GM12891 (cell line): ENCODE measurements around the gene COL6A3.

Source experiments
- POLR2A ChIP-seq: IDR thresholded peaks from 2 replicates; pipeline ENCODE4 v1.6.1; 2011; ENCODE audit warnings: low read depth, low read length, control low read depth
- POU2F2 ChIP-seq: IDR thresholded peaks from 2 replicates; pipeline ENCODE4 v1.6.1; 2011; ENCODE audit warnings: low read depth, mild to moderate bottlenecking, control low read depth, low read length, moderate library complexity

DNA sequence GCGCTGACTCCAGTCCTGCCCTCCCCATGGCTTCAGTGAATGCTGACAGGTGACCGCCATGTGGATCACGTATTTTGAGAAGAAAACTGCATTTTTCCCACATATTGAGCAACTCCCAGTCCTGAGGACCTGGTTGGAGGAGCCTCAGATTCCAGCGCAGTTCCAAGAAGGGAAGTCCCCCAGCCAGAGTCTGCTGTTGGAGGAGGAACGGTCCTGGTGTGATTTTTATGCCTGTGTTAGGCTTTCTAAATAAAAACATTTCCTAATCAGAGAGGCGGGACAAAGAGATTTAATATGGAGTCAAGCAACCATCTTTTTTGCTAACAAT is 32.3 kb upstream of the COL6A3 start:
- TF ChIP-seq POLR2A (no peak), POU2F2 (no peak)
